ENCODE results near the gene DIP2C. TPM values are rescaled to one million over a fixed set of nuclear protein-coding genes. Genes with fewer than 3 reads are reported as not detected.

DIP2C gene
- polyA plus RNA-seq, 3 donors: 0.11 TPM; not detected in 2

GRCh38 chr10:580778-581177 lies 108.7 kb downstream of the DIP2C start:
- Histone ChIP-seq H3K36me3 (replicated peaks in 1 of 2; ENCODE audit: control insufficient read depth in 1 of 2, insufficient read depth in 2 of 2, low read length in 2 of 2) (no peaks in the 10 kb centered on the region), H3K4me3 (replicated peaks in 1 of 3; ENCODE audit: low read depth in 2 of 3, low read length in 3 of 3) (no peak overlapping the region), H4K20me1 (ENCODE audit: insufficient read depth, low read length) (no peaks in the 10 kb centered on the region), H3K4me1 (ENCODE audit: control insufficient read depth in 1 of 2, insufficient read depth in 2 of 2, low read length in 2 of 2) (no peaks in the 10 kb centered on the region), H3K27me3 (ENCODE audit: control insufficient read depth in 2 of 2, insufficient read depth in 2 of 2, low read length in 2 of 2) (no peaks in the 10 kb centered on the region), H3K4me2 (replicated peaks; ENCODE audit: extremely low read depth, low read length, poor library complexity, severe bottlenecking) (no peak overlapping the region), H3K79me2 (ENCODE audit: insufficient read depth, low read length) (no peaks in the 10 kb centered on the region), H3K9me3 (replicated peaks in 1 of 2; ENCODE audit: control insufficient read depth in 1 of 2, insufficient read depth in 1 of 2, low read length in 2 of 2) (peaks cover 0 to 11% of the 10 kb centered on the region in 2 donors), H3K9ac (ENCODE audit: insufficient read depth, low read length, poor library complexity, severe bottlenecking) (no peak overlapping the region), H3K27ac (ENCODE audit: low read depth in 1 of 2, low read length in 2 of 2) (no peak overlapping the region), H2AFZ (ENCODE audit: insufficient read depth, low read depth, low read length, poor library complexity, severe bottlenecking) (no peak overlapping the region)
- intact Hi-C loops (cut with micrococcal nuclease): no loop called here
- no peak for TF ChIP-seq CTCF (IDR thresholded peaks at IDR 0.05)
- peaks cover 8 to 12% (median 10%) of the 10 kb centered on the region in 3 donors for H3K27me3 Mint-ChIP-seq (ENCODE audit: low read depth in 3 of 3)
- H3K36me3 Mint-ChIP-seq: no peaks in the 10 kb centered on the region
- WGBS (ENCODE audit: insufficient coverage): 77% methylated on average over 6 of the region's 6 CpGs
- no peak for DNase-seq
- H3K27ac Mint-ChIP-seq: no peak overlapping the region
- peaks cover 1 to 4% (median 2%) of the 10 kb centered on the region in 7 donors for H3K9me3 Mint-ChIP-seq
- H3K4me3 Mint-ChIP-seq: no peak overlapping the region
- H3K4me1 Mint-ChIP-seq: no peaks in the 10 kb centered on the region

- Histone ChIP-seq H3K36me3 (replicated peaks in 1 of 2; ENCODE audit: control insufficient read depth in 1 of 2, insufficient read depth in 2 of 2, low read length in 2 of 2) (no peaks in the 10 kb centered on the region), H3K79me2 (ENCODE audit: insufficient read depth, low read length) (no peaks in the 10 kb centered on the region), H3K27me3 (ENCODE audit: control insufficient read depth in 2 of 2, insufficient read depth in 2 of 2, low read length in 2 of 2) (no peaks in the 10 kb centered on the region), H3K9ac (ENCODE audit: insufficient read depth, low read length, poor library complexity, severe bottlenecking) (no peak overlapping the region), H3K9me3 (replicated peaks in 1 of 2; ENCODE audit: control insufficient read depth in 1 of 2, insufficient read depth in 1 of 2, low read length in 2 of 2) (peaks cover 0 to 11% of the 10 kb centered on the region in 2 donors), H3K4me2 (replicated peaks; ENCODE audit: extremely low read depth, low read length, poor library complexity, severe bottlenecking) (no peak overlapping the region), H3K4me1 (ENCODE audit: control insufficient read depth in 1 of 2, insufficient read depth in 2 of 2, low read length in 2 of 2) (no peaks in the 10 kb centered on the region), H4K20me1 (ENCODE audit: insufficient read depth, low read length) (no peaks in the 10 kb centered on the region), H3K27ac (ENCODE audit: low read depth in 1 of 2, low read length in 2 of 2) (no peak overlapping the region), H3K4me3 (replicated peaks in 1 of 3; ENCODE audit: low read depth in 2 of 3, low read length in 3 of 3) (no peak overlapping the region), H2AFZ (ENCODE audit: insufficient read depth, low read depth, low read length, poor library complexity, severe bottlenecking) (no peak overlapping the region)
- H3K4me1 Mint-ChIP-seq: no peaks in the 10 kb centered on the region
- no peak for DNase-seq
- WGBS (ENCODE audit: insufficient coverage): 96% methylated on average over 9 of the region's 10 CpGs
- H3K27ac Mint-ChIP-seq: no peak overlapping the region
- H3K27me3 Mint-ChIP-seq (ENCODE audit: low read depth in 3 of 3): peaks cover 2 to 20% (median 10%) of the 10 kb centered on the region in 3 donors
- H3K36me3 Mint-ChIP-seq: no peaks in the 10 kb centered on the region
- intact Hi-C loops (cut with micrococcal nuclease): no loop called here
- TF ChIP-seq CTCF (IDR thresholded peaks at IDR 0.05): no peak
- no peak overlapping the region for H3K4me3 Mint-ChIP-seq
- H3K9me3 Mint-ChIP-seq: peaks cover 0 to 2% (median 0%) of the 10 kb centered on the region in 7 donors
These were observed 113.4 kb downstream of the DIP2C start for GRCh38 chr10:576130-576465.

All from CD14-positive monocyte (primary cell).